Endothelial cell of umbilical vein (primary cell): ENCODE data around the gene ARF5. TPM values are rescaled to one million over a fixed set of nuclear protein-coding genes. Genes with fewer than 3 reads are reported as not detected.
"Not testable (repeated sequence)": the region's sequence is repeated elsewhere in the genome, so short reads cannot be mapped to it uniquely, and the experiment has no call there.

ENCODE experiments used
- BruUV-seq: library from RNA; stranded (reverse); fragments of 400-500 nt; replicated peaks from 2 replicates; lab custom pipeline; 2021; lab: Mats Ljungman, UMichigan
- CTCF ChIA-PET: fragments of 300-600, 350-600 bp; sonication (Branson Sonifier 250); formaldehyde crosslinking; loops from one replicate; lab custom pipeline; 2021; ENCODE audit warnings: antibody characterized with exemption, inconsistent platforms; lab: Charles Lee
- POLR2A ChIA-PET: fragments of 300-600, 350-600 bp; sonication (Branson Sonifier 250); formaldehyde crosslinking; loops from one replicate; lab custom pipeline; 2021; ENCODE audit warnings: antibody characterized with exemption, inconsistent platforms; lab: Charles Lee
- DNase-seq: peaks from one replicate; pipeline ENCODE4 v3.0.0-alpha.2; 2011; ENCODE audit warnings: low read depth, low spot score
- FAIRE-seq: peaks from 2 replicates; lab custom pipeline; 2011; peaks lifted over from hg19 to GRCh38; lab: Jason Lieb, UNC
- H2AFZ ChIP-seq: 2 replicates; pipeline ENCODE4 v1.6.0; 2012; ENCODE audit warnings: low read depth, low read length, control low read depth, inconsistent platforms
- H3K27ac ChIP-seq: 2 replicates; pipeline ENCODE4 v1.5.1; 2011; ENCODE audit warnings: low read depth, mild to moderate bottlenecking, control low read depth, low read length, moderate library complexity; ENCODE audit not compliant: insufficient read depth
- H3K27me3 ChIP-seq, 2 experiments: 2 replicates each; pipeline versions ENCODE4 v1.6.0 to v1.6.1; 2011; ENCODE audit warnings: low read length in 2 of 2, mixed read lengths in 1 of 2; ENCODE audit not compliant: control insufficient read depth in 2 of 2, insufficient read depth in 2 of 2
- H3K36me3 ChIP-seq, 2 experiments: 2 replicates in 1 of 2; 3 replicates in 1 of 2; pipeline ENCODE4 v1.5.1; 2011; ENCODE audit warnings: low read length in 2 of 2, mild to moderate bottlenecking in 1 of 2, moderate library complexity in 1 of 2; ENCODE audit not compliant: control insufficient read depth in 2 of 2, insufficient read depth in 2 of 2; ENCODE audit errors: extremely low read depth in 1 of 2
- H3K4me1 ChIP-seq: 3 replicates; pipeline ENCODE4 v1.5.1; 2011; ENCODE audit warnings: mild to moderate bottlenecking, low read length; ENCODE audit not compliant: control insufficient read depth, insufficient read depth; ENCODE audit errors: extremely low read depth
- H3K4me2 ChIP-seq: 2 replicates; pipeline ENCODE4 v1.6.1; 2011; ENCODE audit warnings: low read length, control low read depth, mixed read lengths; ENCODE audit not compliant: insufficient read depth
- H3K4me3 ChIP-seq, 3 experiments: fragments of 200-600 bp in 1 of 3; sonication (generic), shearing (Covaris generic) in 1 of 3; replicated peaks in 1 of 3; 2 replicates each; pipeline ENCODE4 v1.5.1; 2011 to 2016; ENCODE audit warnings: control low read depth in 3 of 3, low read length in 3 of 3, mild to moderate bottlenecking in 2 of 3, inconsistent platforms in 1 of 3, low read depth in 1 of 3, moderate library complexity in 1 of 3; ENCODE audit not compliant: insufficient read depth in 1 of 3
- H3K79me2 ChIP-seq: 2 replicates; pipeline ENCODE4 v1.6.0; 2012; ENCODE audit warnings: low read length, inconsistent platforms; ENCODE audit not compliant: control insufficient read depth, insufficient read depth
- H3K9ac ChIP-seq: replicated peaks from 2 replicates; pipeline ENCODE3; 2011; ENCODE audit warnings: low read length, control low read depth; ENCODE audit not compliant: insufficient read depth; ENCODE audit errors: extremely low read depth
- H3K9me1 ChIP-seq: replicated peaks from 3 replicates; pipeline ENCODE4 v1.6.0; 2011; ENCODE audit warnings: mild to moderate bottlenecking, low read length; ENCODE audit not compliant: control insufficient read depth, insufficient read depth; ENCODE audit errors: extremely low read depth
- H3K9me3 ChIP-seq: replicated peaks from 2 replicates; pipeline ENCODE4 v1.5.1; 2012; ENCODE audit warnings: low read length, inconsistent platforms; ENCODE audit not compliant: control insufficient read depth, insufficient read depth
- H4K20me1 ChIP-seq: replicated peaks from 2 replicates; pipeline ENCODE3; 2011; ENCODE audit warnings: mild to moderate bottlenecking, low read length; ENCODE audit not compliant: control insufficient read depth, insufficient read depth; ENCODE audit errors: extremely low read depth
- EZH2 ChIP-seq: IDR thresholded peaks from 2 replicates; pipeline ENCODE4 v1.6.1; 2012; ENCODE audit warnings: borderline replicate concordance, low read depth, mild to moderate bottlenecking, moderate library complexity, low read length, inconsistent platforms; ENCODE audit not compliant: severe bottlenecking
- GATA2 ChIP-seq: IDR thresholded peaks from 2 replicates; pipeline ENCODE4 v1.7.0; 2011; ENCODE audit warnings: low read depth, mild to moderate bottlenecking, moderate library complexity, mixed read lengths, low read length; ENCODE audit not compliant: insufficient read length, insufficient read depth
- JUN ChIP-seq: IDR thresholded peaks from 2 replicates; pipeline ENCODE4 v1.6.1; 2011; ENCODE audit warnings: borderline replicate concordance, low read depth; ENCODE audit not compliant: insufficient read length, insufficient read depth
- MYC ChIP-seq: IDR thresholded peaks from one replicate; pipeline ENCODE4 v1.6.1; 2011; ENCODE audit warnings: mild to moderate bottlenecking, low read depth, low read length
- POLR2A ChIP-seq: IDR thresholded peaks from 2 replicates; pipeline ENCODE4 v1.6.1; 2012; ENCODE audit warnings: low read depth, mild to moderate bottlenecking, control low read depth, low read length
- POLR2AphosphoS5 ChIP-seq: IDR thresholded peaks from 2 replicates; pipeline ENCODE4 v1.6.1; 2012; ENCODE audit warnings: low read depth, mild to moderate bottlenecking, control low read depth, low read length, moderate library complexity; ENCODE audit not compliant: insufficient read depth
- dilution Hi-C: fragments of 300-500 bp; cut with MboI; formaldehyde crosslinking; loops from one replicate; pipeline ENCODE4 v1.15.0; 2019; ENCODE audit warnings: low sequenced_read_pairs; ENCODE audit not compliant: extremely low pct_ligation_motif_present
- intact Hi-C: fragments of 100-400 bp; cut with micrococcal nuclease; formaldehyde crosslinking; loops from one replicate; pipeline ENCODE4 v1.10.0; 2022
- polyA plus RNA-seq, 4 experiments: library from polyadenylated mRNA; depleted of rRNA in 3 of 4; stranded (reverse) in 3 of 4; unstranded in 1 of 4; fragments of >200 nt; gene quantifications; 2 replicates each; pipeline versions ENCODE4 v1.2.1 to v1.2.3, GENCODE V29; 2011 to 2012; ENCODE audit warnings: missing spikeins in 1 of 4
- total RNA-seq: library from RNA; stranded (reverse); gene quantifications from 2 replicates; pipeline ENCODE4 v1.2.3, GENCODE V29; 2021
- TF ChIP-seq, protein P1 (sequence below): IDR thresholded peaks from 2 replicates; pipeline ENCODE4 v1.6.1; 2011; ENCODE audit not compliant: insufficient read depth, insufficient read length

ARF5 gene
- total and polyA plus RNA-seq, 2 donors (not counting 3 experiments of a cell fraction or from before 2014, with no cell fraction given): 122 to 428 TPM

DNA sequence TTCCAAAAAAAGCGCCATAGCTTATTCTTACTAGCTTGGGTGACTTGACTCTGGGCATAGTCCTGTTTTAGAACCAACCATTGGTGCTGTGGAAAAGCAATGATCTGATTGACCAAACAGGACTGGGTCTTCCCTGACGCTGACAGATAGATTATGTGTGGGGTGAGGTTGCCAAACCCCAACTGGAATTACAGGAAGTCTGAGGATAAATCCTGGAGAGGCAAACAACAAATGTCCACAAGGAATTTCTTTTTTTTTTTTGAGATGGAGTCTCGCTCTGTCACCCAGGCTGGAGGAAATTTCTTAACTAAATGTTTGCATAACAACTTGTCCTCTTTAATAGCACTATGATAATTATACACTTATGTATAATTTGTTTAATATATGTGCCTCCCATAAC lies 22.0 kb upstream of the ARF5 start:
- Histone ChIP-seq H3K4me2 (no peak overlapping the region), H3K36me3 (no peaks in the 10 kb centered on the region), H3K79me2 (no peaks in the 10 kb centered on the region), H3K4me3 (no peak overlapping the region), H3K27ac (no peak overlapping the region), H3K27me3 (no peaks in the 10 kb centered on the region), H3K9me3 (no peaks in the 10 kb centered on the region), H4K20me1 (no peaks in the 10 kb centered on the region), H2AFZ (no peak overlapping the region), H3K9me1 (no peaks in the 10 kb centered on the region), H3K9ac (no peak overlapping the region), H3K4me1 (no peaks in the 10 kb centered on the region)
- TF ChIP-seq, protein P1, sequence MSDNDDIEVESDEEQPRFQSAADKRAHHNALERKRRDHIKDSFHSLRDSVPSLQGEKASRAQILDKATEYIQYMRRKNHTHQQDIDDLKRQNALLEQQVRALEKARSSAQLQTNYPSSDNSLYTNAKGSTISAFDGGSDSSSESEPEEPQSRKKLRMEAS: no peak
- no peak for TF ChIP-seq MYC
- TF ChIP-seq POLR2AphosphoS5: no peak
- no peak for TF ChIP-seq GATA2
- no peak for TF ChIP-seq POLR2A
- no peak for TF ChIP-seq EZH2
- no peak for TF ChIP-seq JUN
- ChIA-PET CTCF (no interaction called here), POLR2A (no interaction called here)
- no peak for FAIRE-seq
- no peak for DNase-seq
- no TSS peak for BruUV-seq
- intact Hi-C loops: no loop called here
- dilution Hi-C loops: no loop called here

DNA sequence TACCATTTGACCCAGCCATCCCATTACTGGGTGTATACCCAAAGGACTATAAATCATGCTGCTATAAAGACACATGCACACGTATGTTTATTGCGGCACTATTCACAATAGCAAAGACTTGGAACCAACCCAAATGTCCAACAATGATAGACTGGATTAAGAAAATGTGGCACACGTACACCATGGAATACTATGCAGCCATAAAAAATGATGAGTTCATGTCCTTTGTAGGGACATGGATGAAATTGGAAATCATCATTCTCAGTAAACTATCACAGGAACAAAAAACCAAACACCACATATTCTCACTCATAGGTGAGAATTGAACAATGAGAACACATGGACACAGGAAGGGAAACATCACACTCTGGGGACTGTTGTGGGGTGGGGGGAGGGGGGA lies 20.2 kb upstream of the ARF5 start:
- H3K36me3 ChIP-seq, H3K9ac ChIP-seq, FAIRE-seq, H3K27me3 ChIP-seq, H3K27ac ChIP-seq, H3K9me1 ChIP-seq, H3K4me3 ChIP-seq, H4K20me1 ChIP-seq, H3K9me3 ChIP-seq, DNase-seq, intact Hi-C loops, H3K79me2 ChIP-seq, POLR2A ChIA-PET, H2AFZ ChIP-seq, BruUV-seq, H3K4me1 ChIP-seq, H3K4me2 ChIP-seq, CTCF ChIA-PET, dilution Hi-C loops: not testable (repeated sequence)
